HG02981 (cell line): ENCODE data around the gene NRM.
A peak's percentile ranks its signal among the peaks of the same experiment; 100 is the strongest.
"Not testable (repeated sequence)": the region's sequence is repeated elsewhere in the genome, so short reads cannot be mapped to it uniquely, and the experiment has no call there.

Experiments used
- ATAC-seq: cut with Tn5 transposase; IDR thresholded peaks from one replicate; pipeline ENCODE4 v1.9.1; 2021; ENCODE audit warnings: mild to moderate bottlenecking, moderate library complexity; ENCODE audit not compliant: unreplicated experiment

NRM gene

DNA sequence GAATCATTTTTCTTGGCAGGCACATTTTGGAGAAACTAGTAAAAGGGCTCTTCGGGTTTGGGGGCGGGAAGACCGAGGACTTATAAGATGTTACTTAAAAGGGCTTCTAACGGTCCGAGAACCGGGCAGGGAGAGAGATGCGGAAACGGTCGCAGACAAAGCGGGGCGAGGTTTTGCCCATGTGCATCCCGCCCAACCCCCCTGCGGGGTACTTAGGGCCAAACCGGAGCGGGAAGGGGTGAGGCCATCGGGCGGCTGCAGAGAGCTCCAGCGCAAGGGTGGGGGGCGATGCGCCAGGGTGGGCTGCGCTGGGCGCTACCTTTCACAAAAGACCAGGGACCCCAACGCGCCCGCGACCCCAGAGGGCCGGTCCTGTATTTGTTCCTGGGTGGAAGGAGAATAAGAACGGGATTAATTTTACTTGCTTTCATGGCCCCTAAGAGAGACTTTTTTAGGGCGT lies 30.0 kb upstream of the NRM start:
- ATAC-seq = no peak

DNA sequence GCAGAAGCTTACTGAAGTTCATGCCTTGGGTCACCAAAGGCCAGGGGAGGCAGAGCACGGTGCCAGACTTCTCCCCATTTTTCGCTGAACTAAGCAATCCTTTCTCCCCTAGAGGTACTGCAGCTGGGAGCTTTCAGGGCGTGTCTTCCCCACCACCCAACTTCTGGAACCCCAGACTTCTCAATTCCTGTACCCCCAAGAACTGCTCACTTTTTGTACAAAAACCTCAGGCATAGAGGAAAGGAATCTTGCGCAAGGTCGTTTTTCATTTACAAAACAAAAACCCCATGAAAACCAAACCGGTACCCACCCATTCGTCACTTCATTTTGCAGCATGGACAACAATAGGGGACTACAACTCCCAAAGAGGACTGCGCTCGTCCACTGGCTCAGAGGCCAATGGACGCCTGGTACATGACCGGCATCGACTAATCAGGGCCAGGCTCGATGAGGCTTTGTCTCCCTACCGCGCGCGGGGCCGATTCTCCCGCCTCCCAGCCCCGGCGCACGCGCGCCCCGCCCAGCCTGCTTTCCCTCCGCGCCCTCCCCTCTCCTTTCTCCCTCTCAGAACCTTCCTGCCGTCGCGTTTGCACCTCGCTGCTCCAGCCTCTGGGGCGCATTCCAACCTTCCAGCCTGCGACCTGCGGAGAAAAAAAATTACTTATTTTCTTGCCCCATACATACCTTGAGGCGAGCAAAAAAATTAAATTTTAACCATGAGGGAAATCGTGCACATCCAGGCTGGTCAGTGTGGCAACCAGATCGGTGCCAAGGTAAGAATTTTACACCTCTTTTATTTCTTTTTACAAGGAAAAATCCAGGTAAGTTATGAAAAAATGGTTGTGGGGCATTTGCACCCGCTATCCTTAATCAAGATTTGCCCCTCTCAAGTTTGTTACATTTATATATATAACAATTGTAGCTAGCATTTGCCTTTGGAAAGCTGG lies 29.3 kb upstream of the NRM start, which contains the start of gene TUBB:
Gene TUBB (plus strand): TSS at position 562 of the 947 bp plus-strand sequence. CDS start 155 bp downstream, at position 717.
- ATAC-seq = peak; percentile 37

DNA sequence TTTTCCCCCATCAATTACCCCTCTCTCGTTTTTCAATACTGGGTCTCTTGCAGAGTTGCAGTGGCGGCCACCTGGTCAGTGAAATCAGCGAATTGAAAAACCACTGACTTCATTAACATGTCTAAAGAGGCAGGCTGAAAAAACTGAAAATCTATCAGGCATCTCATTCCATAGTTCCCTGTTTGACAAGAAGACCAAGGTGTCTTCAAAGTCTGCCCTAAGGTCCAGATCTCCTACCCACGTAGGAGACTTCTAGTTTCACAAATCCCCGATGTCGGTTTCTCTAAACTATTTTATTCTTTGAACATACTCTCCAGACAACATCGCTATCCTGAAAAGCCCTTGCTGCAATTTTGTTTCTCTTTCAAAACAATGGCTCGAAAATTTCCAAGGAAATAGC lies 28.6 kb upstream of the NRM start:
- no peak for ATAC-seq

DNA sequence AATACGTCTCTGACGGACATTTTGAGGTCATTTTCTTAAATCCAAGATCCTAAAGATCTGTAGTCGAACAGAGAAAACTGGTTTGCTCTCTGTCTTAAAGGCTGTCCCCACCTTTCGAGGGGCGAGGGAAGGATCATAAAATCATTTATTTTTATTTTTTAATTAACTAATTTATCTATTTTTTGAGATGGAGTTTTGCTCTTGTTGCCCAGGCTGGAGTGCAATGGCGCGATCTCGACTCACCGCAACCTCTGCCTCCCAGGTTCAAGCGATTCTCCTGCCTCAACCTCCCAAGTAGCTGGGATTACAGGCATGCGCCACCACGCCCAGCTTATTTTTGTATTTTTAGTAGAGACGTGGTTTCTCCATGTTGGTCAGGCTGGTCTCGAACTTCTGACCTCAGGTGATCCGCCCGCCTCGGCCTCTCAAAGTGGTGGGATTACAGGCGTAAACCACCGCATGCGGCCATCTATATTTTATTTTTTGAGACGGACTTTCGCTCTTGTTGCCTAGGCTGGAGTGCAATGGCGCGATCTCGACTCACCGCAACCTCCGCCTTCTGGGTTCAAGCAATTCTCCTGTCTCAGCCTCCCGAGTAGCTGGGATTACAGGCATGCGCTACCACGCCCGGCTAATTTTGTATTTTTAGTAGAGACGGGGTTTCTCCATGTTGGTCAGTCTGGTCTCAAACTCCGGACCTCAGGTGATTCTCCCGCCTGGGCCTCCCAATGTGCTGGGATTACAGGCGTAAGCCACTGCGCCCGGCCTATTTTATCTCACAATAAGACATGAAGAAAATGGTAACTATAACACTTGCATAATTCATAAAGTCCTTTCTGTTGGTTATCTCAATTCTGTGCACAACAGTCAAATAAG lies 27.3 kb upstream of the NRM start:
- ATAC-seq = not testable (repeated sequence)

DNA sequence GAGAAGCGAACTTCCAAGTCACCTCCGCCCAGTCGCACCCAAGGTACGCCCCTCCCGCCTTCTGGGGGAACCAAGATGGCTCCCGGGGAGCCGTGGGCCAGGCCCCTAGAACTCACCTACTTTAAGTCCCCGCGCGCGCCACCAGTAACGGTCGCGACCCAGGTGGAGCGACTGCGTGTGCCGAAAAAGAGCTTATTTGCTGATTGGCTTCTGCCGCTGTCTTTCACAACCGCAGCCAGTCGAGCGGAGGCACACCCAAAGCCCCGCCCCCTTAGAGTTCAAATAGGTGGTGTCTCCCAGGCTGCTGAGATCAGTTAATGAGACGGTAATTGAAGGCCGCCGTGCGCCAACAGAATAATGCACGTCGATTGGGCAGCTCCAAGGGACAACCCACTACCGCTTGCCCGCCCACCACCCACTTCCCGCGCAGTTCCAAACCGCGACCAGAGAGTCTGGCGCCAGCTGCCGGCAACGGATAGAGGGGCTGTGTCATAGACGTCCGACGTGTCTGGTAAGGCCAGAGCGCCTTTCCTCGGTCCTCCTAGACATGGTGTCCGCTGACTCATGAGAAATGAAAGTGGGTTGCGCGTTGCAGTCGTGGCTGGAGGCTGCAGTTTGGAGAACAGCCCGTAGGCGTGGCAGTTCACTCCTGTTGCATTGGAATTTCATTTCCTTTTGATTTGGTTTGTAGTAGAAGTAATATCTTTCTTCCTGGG lies 26.5 kb upstream of the NRM start, which contains the start of gene MDC1:
Gene MDC1 (minus strand): TSS at position 153 of the 716 bp plus-strand sequence. CDS start 2,106 bp downstream, outside the sequence.
- peak; percentile 69 for ATAC-seq

DNA sequence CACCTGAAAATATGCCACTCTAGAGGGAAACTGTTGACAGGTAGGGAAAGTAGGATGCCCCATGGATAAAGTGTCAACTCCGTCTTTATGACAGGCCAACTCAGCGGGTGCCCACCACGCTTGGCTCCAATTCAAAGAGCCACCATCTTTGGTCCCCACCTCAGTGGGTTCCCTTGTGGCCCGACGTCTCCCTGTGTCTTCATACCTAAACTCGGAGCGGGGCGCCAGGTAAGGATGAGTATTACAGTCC lies 26.0 kb upstream of the NRM start:
- ATAC-seq = no peak

DNA sequence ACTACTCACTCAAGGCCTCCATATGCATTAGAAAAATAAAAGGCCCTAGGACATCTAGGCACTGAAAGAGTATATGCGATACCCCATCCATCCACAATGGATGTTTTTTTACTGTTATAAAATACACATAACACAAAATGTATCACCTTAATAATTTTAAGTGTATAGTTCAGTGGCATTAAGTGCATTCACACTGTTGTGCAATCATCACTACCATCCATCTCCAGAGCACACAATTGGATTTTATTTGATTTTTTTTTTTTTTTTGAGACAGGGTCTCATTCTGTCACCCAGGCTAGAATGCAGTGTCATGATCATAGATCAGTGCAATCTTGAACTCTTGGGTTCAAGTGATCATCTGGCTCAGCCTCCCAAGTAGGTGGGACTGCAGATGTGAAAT lies 23.5 kb upstream of the NRM start:
- no peak for ATAC-seq

DNA sequence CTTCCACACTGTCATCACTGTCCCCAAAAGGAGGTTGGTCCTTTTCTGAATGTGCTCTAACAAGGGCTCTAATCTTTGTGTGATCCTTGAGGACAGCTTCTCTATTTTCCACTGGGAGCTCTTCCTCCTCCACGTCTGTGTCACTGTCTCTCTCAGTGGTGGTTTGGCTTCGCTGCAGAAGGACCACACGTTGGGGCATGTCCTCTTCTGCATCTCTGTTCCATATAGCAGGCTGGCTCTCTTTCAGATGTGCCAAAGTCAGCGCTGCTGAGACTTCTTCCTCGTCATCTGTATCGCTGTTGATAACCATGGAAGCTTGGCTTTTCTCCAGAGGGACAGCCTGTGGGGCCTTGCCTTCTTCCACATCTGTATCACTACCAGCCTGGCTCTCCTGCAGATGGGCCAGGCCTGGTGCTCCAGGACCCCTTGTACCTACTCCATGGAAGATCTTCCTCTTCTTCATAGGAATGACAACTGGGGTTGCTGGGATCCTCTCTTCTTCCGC lies 21.7 kb upstream of the NRM start:
- no peak for ATAC-seq

DNA sequence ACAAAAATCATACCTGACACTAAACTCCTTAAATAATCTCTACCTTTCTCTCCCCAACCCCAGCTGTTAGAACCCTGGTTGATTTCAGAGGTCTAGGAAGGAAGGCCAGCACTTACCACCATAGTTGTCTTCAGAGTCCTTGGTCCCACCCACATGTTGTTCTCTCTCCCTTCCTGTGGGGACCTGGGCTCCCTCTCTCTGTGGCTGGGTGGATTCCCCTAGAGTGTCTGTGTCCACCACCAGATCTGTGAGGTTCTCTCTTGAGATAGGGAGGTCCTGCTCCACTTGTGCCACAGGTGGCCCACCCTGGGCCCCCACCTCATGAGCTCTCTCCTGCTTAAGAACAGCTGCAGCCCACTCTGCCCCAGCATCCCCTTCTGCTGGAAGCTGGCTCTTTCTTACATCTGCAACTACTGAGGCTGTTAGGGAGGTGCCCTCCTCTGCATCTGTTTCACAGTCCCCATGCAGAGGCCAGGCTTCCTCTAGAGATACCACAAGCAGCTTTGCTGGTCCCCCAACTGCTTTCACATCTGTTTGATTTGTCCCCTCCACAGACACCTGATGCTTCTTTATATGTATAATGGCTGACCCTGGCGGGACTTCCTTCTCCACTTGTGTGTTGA lies 21.1 kb upstream of the NRM start:
- peak; percentile 51 for ATAC-seq

DNA sequence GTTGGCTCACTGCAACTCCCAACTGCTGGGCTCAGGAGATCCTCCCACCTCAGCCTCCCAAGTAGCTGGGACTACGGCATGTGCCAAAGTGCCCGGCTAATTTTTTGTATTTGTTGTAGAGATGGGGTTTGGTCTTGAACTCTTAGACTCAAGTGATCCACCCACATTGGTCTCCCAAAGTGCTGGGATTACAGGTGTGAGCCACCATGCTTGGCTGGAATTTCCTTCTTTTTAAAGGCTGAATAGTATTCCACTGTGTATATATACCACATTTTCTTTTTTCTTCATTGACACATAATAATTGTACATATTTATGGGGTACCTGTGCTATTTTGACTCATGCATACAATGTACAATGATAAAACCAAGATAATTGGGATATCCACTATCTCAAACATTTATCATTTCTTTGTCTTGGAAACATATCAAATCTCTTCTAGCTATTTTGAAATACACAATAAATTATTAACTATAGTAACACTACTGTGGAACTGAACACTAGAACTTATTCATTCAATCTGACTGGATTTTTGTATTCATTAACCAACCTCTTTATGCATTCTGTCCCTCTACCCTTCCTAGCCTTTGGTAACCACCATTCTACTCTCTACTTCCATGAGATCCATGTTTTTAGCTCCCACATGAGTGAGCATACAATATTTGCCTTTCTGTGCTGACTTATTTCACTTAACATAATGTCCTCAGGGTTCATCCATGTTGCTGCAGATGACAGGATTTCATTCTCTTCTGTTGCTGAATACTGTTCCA lies 18.5 kb upstream of the NRM start:
- no peak for ATAC-seq

DNA sequence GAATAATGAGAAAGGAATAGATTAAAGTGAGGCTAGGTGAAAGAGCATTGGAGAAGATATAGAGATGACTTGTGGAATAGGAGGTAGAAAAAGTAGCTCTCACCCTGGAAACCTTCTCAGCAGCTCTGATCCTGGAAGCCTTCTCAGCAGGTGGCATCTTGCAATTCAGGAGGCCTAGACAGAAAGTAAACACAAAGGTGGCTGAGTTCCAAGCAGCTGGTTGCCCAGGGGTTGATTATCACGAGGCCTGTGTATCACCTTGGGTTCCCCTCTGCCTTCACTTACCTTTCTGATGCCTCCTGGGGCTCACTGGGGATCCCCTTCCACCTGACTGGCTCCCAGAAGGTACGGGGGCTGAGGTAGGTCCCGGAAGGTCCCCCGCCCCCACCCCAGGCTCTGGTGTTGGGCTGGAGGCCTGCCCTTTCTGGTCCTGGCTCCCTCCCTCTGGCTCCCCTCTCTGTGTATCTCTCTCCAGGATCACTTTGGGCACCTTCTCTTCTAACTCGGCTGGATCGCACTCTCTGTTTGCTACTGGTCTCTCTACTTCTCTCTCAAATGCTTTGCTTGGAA lies 16.6 kb upstream of the NRM start:
- no peak for ATAC-seq

DNA sequence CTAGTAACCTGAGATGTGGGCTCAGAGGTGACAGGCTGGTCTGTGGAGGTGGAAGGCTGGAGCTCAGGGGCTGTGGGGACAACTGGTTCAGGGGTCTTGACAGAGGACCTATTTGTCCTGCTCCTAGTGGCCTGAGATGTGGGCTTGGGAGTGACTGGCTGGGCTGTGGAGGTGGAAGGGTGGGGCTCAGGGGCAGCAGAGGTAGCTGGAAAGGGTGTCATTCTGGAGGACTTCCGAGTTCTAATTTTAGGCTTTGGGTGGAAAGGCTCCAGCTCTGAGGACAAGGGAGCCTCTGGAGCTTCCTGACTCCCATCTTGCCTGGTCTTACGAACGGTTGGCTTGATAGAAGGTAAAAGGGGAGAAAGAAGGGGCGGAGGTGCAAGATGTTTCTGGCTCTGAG lies 14.8 kb upstream of the NRM start:
- no peak for ATAC-seq

DNA sequence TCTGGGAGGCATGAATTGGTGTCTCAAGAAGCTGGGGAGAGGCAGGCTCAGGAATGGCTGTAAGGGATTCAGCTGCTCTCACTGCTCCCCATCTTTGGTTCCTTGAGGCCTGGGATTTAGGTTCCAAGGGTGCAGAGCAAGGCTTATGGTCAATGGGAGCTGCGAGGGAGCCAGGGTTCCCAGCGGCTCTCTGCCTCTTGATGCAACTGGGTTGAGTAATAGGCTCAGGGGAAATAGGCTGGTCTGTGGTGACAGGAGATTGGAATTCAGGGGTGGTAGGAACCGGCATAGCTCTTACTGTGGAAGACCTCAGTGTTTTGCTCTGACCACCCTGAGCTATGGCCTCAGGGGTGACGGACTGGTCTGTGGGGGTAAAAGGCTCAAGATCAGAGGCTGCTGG lies 13.0 kb upstream of the NRM start:
- ATAC-seq = no peak

DNA sequence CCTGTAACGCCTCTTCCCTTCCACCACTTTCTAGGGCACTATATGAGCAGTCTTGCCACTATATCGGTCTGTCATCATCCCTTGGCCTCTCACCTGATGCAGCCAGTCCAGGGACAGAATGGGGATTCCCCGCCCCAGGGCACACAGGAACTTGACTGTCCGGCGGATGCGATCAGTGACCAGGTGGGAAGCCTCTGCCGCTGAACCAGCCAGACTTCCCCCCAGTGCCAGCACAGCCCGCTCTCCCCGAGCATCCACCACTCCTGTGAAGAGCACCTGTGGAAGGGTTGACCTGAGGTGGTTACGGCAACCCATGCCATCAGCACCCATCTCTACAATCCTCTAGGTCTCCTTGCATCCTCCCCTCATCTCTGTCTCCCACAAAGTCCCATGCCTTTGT lies 12.2 kb upstream of the NRM start:
- ATAC-seq = no peak

DNA sequence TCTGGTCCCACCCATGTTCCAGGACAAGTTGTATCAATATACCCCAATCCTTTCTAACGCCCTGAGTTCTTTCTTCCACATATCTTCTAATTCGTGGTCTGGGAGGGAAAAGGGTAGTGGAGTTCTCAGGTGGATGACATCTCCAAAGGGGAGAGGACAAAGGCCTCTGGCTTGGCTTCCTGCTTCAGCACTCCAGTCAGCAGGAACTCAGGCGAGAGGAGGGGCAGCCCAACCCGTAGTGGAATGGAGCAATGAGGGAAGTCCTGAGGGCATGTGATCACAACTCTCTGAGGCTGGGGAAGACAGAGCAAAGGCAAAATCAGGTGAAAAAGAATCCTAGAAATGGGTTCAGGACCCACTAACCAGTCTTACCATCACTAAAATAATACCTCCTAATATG lies 9.6 kb upstream of the NRM start:
- no peak for ATAC-seq

DNA sequence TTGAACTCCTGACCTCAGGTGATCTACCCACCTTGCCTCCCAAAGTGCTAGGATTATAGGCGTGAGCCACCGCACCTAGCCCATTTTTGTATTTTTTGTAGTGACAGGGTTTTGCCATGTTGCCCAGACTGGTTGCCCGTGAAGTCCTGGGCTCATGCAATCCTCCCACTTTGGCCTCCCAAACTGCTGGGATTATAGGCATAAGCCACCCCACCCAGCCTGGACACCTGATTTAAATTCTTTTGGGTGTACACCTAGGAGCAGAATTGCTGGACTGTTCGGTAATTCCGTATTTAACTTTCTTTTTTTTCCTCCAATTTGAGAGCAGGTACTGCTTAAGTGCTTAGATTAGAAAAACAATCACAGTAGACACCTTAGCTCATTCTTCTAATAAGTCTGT lies 5.6 kb upstream of the NRM start:
- ATAC-seq = no peak

DNA sequence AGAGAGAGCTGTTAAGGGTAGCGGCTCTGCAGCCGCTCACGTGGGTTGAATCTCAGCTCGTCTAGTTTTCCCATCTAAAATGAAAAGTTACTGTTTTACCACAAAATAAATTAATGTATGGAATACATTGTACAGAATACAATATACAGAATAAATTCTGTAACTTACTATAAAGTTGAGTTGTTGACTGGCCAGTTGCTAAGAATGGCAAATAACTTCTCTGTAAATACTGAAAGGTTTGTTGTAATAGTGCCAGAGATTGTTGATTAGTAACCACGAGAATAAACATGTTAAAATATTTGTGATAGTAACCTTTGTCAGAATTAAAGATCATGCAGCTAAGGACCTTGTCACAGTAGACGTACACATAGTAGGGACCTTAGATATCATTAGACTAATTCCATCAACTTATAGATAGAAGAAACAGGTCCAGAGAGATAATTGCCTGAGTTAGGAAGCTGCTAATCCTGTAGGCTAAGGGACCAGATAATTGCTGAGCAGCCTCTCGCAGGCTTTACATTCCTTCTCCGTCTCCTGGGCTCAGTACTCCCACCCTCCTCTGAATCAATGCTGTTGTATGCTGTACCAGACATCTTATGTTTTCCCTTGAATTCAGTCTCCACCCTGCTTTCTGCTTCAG lies 544 bp upstream of the NRM start:
- no peak for ATAC-seq

DNA sequence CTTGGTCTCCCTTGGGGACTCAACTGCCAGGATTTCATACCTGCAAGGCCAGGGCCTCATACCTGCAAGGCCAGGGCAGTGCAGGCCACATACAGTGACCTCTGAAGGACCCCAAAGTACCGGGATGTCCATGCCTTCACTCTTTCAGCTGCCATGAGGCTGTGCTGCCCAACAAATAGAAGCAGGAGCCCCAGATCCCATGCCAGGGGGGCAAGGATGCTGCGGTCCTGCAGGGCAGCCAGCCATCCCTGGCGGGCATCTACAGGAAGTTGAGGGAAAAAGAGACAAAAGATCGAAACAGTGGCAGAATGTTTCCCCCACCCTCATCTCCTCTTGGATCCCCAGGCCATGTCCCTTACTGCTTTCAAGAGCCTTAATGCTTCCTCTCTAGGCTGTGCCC lies 799 bp downstream of the NRM start:
- no peak for ATAC-seq
